ENCODE data around the gene KIF1A.
"Not testable (repeated sequence)": the region's sequence is repeated elsewhere in the genome, so short reads cannot be mapped to it uniquely, and the experiment has no call there.

KIF1A gene

GRCh38 chr2:240846309-240846708 lies 26.3 kb upstream of the KIF1A start:
- DNase-seq, result not testable (repeated sequence)

GRCh38 chr2:240840435-240841060 lies 20.5 kb upstream of the KIF1A start:
- no peak for DNase-seq

- DNase-seq, result no peak
Measured at GRCh38 chr2:240839152-240840143, 19.4 kb upstream of the KIF1A start.

- no peak for DNase-seq
Measured at GRCh38 chr2:240837621-240838020, 17.6 kb upstream of the KIF1A start.

GRCh38 chr2:240836781-240837467 lies 16.9 kb upstream of the KIF1A start:
- no peak for DNase-seq

GRCh38 chr2:240835528-240835927 lies 15.5 kb upstream of the KIF1A start:
- DNase-seq, result no peak

- DNase-seq, result no peak
Measured at GRCh38 chr2:240834377-240834975, 14.5 kb upstream of the KIF1A start.

GRCh38 chr2:240833724-240834285 lies 13.8 kb upstream of the KIF1A start:
- no peak for DNase-seq

- DNase-seq, result no peak
Measured at GRCh38 chr2:240832921-240833494, 13.0 kb upstream of the KIF1A start.

- DNase-seq, result peak; percentile 92
Measured at GRCh38 chr2:240832205-240832727, 12.2 kb upstream of the KIF1A start.

GRCh38 chr2:240831594-240832204 lies 11.7 kb upstream of the KIF1A start:
- DNase-seq, result no peak

GRCh38 chr2:240825476-240825875 lies 5.5 kb upstream of the KIF1A start:
- no peak for DNase-seq

GRCh38 chr2:240823449-240824336 lies 3.7 kb upstream of the KIF1A start:
- no peak for DNase-seq

- no peak for DNase-seq
Measured at GRCh38 chr2:240822280-240822847, 2.3 kb upstream of the KIF1A start.

GRCh38 chr2:240821429-240821778 lies 1.4 kb upstream of the KIF1A start:
- DNase-seq, result no peak

- peak; percentile 13 for DNase-seq
Measured at GRCh38 chr2:240820607-240821428, 799 bp upstream of the KIF1A start.

GRCh38 chr2:240819126-240819857 lies 727 bp downstream of the KIF1A start:
- DNase-seq, result no peak

- no peak for DNase-seq
Measured at GRCh38 chr2:240818293-240819125, 1.5 kb downstream of the KIF1A start.

Data from stimulated activated naive CD4-positive, alpha-beta T cell treated with Interleukin-2 at 50 U/mL for 16 hours (primary cell).